Prostate gland (tissue), 2 donors: ENCODE results near the gene MARCHF3.
"Not testable (repeated sequence)": the region's sequence is repeated elsewhere in the genome, so short reads cannot be mapped to it uniquely, and the experiment has no call there.

Experiments
- CTCF ChIP-seq, 4 experiments: fragments of 200-600 bp in 2 of 4; fragments of 450-650 bp in 2 of 4; sonication (generic) in 2 of 4; IDR thresholded peaks; 1 replicate in 3 of 4; 2 replicates in 1 of 4; pipeline ENCODE4 v1.5.1; 2016 to 2019; ENCODE audit warnings: antibody characterized with exemption in 4 of 4, mild to moderate bottlenecking in 2 of 4, moderate library complexity in 2 of 4
- POLR2A ChIP-seq: fragments of 450-650 bp; IDR thresholded peaks from one replicate; pipeline ENCODE4 v1.6.1; 2016; ENCODE audit warnings: antibody characterized with exemption, mild to moderate bottlenecking
- POLR2AphosphoS5 ChIP-seq: sonication (generic); formaldehyde crosslinking; IDR thresholded peaks from one replicate; pipeline ENCODE4 v1.6.1; 2017; ENCODE audit warnings: antibody characterized with exemption

GRCh38 chr5:127053551-127053950 is 23.2 kb upstream of the MARCHF3 start:
- not testable (repeated sequence) for TF ChIP-seq CTCF (IDR thresholded peaks at IDR 0.05); POLR2AphosphoS5; POLR2A
